Medulla oblongata (tissue), 1 donor: Measurements from ENCODE around the gene POLR2B.
A peak's percentile ranks its signal among the peaks of the same experiment; 100 is the strongest.
"Not testable (repeated sequence)": the region's sequence is repeated elsewhere in the genome, so short reads cannot be mapped to it uniquely, and the experiment has no call there.

Experiments used
- DNase-seq: peaks from one replicate; pipeline ENCODE4 v3.0.0-alpha.2; 2015; ENCODE audit errors: extremely low spot score

Gene POLR2B

DNA sequence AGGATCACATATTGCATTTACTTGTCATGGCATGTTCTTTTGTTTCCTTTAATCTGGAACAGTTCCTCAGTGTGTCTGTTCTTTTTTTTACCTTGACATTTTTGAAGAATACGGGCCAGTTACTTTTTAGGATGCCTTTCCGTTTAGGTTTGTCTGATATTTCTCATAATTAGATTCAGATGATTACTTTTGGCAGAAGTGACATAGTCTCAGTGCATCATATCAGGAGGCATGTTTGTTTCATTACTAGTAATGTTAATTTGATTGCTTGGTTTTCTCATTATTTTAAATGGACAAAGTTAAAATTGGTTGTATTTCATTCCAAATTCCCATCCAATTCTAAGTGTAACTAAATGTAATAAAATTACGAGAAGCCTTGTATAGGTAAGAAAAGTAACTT lies 8.3 kb downstream of the POLR2B start:
- no peak for DNase-seq

DNA sequence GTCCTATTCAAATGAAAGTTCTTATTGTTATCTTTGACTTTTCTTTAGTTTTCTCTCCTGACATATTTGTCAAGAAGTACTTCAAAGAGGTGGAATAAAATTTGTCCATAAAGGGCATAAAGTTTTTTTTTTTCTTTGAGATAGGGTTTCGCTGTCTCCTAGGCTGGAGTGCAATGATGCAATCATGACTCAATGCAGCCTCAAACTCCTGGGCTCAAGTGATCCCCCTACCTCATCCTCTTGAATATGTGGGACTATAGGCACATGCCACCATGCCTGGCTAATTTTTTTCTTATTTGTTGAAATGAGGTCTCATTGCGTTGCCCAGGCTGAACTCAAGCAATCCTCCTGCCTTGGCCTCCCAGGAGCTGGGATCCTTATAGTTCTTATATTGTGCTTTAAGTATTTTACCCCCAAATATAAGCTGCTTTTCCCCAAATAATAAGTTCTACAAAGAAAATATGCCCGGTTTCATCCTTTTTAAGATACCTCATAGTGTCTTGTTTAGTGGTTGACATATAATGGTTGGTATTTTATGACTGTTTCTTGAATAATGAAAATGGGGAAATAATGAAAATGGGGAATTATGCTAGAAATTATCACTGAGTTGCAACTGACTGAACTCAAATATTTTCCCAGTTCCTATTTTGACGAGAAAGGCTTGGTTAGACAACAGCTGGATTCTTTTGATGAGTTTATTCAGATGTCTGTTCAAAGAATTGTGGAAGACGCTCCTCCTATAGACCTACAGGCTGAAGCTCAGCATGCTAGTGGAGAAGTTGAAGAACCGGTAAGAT lies 11.6 kb downstream of the POLR2B start:
- DNase-seq = no peak

DNA sequence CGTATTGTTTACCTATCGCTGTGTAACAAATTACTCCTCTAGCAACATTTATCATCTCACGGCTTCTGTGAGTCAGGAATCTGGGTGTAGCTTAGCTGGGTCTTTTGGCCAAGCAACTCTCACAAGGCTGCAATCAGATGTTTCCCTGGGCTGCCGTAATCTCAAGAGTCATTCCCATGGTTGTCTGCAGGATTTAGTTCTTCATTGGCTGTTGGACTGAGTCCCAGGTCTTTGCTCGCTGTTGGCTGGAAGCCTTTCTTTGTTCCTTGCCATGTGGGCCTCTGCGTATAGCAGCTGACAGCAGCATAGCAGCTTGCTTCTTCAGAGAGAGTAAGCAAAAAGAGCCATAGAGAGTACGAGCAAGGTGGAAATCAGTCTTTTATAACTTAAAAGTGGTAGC lies 16.8 kb downstream of the POLR2B start:
- DNase-seq = peak; percentile 94

DNA sequence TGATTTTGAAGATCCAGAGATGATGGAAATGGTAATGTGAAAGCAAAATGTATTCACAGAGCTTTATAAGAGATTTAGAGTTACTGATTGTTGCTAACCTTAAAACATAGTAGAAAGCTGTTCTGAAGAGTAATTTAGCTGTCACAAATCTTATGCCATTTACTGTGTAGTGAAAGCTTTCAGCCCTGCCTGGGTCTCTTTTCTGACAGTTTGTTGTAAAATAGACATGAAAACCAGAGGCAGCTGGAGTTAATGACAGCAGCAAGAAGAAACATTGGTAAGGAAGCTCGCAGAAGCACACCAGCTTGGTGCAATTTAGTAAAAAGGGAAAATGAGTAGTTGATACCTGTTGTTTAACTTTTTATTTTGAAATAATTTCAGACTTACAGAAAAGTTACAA lies 21.1 kb downstream of the POLR2B start:
- no peak for DNase-seq

DNA sequence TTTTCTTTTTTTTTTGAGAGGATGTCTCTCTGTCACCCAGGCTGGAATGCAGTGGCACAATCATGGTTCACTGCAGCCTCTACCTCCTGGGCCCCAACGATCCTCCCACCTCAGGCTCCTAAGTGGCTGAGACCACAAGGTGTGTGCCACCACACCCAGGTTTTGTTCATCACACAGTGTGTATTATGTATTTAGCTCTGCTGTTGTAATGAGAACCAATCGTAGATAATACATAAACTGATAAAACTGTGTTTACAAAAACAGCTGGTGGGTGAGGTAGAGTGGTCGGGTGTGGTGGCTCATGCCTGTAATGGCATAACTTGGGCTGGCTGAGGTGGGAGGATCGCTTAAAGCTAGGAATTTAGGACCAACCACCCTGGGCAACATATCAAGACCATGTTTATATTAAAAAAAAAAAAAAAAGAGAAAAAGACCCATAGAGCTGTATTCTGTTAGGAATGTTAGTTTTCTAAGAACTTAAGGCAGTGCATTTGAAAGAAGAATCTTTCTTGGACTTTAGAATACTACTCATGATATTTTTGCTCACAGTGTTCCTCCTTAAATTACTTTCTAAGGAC lies 34.9 kb downstream of the POLR2B start:
- no peak for DNase-seq

DNA sequence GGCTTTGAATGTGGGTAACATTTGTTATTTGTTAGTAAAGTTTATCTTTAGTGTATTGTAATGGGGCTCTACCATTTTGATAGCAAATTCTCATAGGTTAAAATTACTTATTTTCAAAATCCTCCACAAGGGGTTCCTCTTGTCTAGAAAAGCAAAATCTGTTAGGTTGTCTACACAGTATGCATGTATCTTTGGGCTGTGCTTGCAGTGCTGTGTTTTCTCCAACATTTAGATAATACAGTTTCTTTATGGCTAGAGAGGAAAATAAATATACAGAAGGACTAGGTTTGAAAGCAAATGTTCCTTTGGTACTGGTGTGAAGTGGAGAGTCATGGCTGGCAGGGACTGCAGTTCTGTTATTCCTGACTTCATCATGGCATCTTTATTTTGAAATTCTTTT lies 40.3 kb downstream of the POLR2B start:
- no peak for DNase-seq

DNA sequence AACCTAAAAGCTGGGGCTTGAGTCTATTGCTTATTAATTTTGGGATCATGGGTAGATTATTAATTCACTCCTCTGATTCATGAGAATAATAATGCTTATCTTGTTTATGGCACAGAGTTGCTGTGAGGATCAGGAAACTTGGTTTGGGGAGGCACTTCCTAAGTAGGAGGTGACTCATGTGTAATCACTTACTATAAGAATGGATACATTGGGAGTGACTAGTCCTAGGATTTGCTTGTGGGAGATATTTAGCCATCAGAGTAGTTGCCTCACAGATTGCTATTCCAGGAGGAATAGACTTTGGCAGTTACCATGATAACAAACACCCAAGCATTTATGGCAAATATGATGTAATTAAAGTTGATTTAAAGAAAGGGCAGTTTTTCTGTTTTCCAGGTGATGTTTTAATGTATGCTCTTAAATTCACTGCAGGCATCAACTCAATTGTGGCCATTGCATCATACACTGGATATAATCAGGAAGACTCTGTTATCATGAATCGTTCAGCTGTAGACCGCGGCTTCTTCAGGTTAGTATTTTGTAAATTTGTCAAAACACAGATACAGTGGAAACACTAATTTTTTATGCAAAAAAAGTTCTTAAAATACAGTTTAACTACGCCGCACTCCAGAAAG lies 41.9 kb downstream of the POLR2B start:
- no peak for DNase-seq

DNA sequence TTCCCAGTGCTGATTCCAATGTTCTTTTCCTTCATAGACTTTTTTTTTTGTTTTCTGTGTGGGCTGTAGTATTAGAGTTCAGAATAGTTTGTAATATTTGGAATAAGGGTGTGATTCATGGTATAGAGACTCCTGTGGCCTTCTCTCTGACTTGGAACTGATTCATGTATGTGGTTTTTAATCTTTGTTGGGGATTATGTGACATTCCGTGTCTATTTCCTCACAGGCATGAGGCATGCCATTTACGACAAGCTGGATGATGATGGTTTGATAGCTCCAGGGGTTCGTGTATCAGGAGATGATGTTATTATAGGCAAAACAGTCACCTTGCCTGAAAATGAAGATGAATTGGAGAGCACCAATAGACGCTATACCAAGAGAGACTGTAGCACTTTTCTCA lies 44.4 kb downstream of the POLR2B start:
- no peak for DNase-seq

DNA sequence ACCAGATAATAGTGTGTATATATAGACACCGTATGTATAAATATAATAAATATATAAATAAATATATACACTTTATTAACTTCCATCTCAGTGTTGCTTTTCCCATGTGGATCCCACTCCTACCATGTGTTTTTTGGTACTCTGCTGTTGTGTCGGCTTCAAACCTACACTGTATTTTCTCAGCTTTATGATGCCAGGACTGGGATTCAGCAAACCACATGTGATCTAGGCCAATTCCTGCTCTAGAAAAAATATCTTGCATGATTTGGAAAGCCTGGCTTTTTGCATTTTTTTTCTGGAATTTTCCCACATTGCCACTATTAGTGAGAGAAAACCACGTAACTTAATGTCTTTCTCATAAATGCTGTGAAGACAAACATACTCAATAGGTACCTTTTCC lies 55.8 kb downstream of the POLR2B start:
- no peak for DNase-seq

DNA sequence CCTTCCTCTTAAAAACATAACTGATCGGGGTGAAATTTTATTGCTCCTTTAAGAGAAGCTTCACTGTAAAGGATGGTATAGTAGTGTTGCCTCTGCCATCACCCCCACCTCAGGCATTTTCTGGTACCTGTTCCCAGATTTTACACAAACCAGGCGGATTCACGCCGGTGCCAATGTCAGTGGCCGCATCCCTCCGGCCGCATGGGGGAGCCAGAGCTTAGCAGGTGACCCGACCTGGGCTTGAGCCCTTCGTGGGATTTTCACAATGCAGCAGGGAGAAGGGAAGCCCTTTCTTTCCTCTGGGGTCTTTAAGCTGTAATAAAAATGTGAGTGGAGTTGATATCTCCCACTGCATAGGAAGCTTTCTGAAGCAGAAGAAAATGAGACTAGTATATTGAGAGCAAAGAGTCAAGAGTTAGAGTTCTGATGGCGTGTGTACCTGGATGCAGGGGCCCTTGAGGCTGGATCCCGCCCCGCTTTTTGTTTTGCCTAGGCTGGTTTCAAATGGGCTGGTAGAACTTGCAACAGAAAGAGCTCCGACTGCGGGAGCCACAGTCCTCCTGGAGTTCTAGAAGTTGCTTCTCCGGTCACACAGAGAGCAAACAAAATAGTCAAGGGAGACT lies 59.4 kb downstream of the POLR2B start:
- peak; percentile 69 for DNase-seq

DNA sequence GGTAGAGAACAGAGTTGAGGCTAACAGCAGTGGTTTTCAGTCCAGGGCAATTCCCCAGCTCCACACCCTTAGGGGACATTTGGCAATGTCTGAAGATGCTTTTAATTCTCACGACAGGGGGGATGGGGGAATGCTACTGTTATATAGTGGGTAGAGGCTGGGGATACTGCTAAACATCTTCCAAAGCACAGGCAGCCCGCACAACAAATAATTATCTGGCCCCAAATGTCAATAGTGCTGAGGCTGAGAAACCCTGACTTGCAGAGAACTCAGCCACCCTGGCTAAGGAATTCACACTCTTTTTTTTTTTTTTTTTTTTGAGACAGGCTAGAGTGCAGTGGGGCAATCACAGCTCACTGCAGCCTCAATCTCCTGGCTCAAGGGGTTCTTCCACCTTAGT lies 60.6 kb downstream of the POLR2B start:
- no peak for DNase-seq

DNA sequence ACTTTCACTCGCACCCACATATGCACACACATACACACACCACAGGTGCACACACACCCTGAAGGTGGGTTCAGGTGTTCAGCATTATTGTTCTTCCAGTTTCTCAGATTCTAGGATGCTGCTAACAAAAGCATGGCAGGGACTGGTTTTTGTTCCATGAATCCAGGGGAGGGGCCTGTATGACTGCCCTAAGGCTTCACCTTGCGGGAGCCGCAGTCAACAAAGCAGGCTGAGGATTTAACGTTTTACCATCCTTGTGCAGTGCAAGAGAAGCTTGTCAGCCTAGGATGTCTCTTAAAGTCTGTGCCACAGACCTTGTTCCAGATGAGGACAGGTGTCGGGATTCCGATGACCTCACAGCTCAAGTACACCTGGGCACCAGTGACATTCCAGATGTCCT lies 61.8 kb downstream of the POLR2B start:
- no peak for DNase-seq

DNA sequence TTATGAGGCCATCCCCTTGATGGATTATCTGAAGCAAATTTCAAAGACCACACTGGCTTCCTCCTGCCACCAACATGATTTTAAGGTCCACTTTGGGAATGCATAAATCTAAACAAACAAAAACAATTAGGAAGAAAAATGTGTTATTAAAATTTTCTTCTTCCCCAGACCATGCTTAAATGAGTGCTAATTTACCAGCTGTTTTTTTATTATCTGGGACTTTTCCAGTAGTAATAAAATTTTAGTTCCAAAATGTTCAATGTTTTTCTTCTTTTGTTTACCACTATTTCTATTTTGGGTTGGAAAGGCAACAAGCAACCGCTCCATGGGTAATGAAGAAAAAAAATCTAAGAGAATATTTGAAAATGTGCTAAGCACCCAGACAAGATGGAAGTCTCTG lies 62.3 kb downstream of the POLR2B start:
- no peak for DNase-seq

DNA sequence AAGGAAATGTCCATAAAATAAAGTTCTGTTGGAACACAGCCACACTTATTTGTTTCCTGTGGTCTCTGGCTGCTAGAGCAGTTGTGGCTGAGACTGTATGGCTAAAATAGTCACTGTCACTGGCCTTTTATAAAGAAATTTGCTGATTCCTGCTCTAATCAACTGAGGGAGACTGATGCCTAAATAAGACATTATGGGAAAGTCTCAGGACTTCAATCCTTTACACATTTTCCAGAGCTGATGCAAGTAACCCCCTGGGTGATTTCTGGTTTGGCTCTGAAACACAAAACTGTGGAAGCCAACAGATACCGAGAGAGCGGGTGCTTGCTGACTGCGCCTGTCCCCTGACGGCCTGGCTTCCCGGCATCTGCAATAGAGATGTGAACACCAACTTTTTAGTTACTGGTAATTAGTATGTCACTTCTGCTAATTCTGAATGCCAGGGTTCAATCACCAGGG lies 64.0 kb downstream of the POLR2B start:
- DNase-seq = no peak

DNA sequence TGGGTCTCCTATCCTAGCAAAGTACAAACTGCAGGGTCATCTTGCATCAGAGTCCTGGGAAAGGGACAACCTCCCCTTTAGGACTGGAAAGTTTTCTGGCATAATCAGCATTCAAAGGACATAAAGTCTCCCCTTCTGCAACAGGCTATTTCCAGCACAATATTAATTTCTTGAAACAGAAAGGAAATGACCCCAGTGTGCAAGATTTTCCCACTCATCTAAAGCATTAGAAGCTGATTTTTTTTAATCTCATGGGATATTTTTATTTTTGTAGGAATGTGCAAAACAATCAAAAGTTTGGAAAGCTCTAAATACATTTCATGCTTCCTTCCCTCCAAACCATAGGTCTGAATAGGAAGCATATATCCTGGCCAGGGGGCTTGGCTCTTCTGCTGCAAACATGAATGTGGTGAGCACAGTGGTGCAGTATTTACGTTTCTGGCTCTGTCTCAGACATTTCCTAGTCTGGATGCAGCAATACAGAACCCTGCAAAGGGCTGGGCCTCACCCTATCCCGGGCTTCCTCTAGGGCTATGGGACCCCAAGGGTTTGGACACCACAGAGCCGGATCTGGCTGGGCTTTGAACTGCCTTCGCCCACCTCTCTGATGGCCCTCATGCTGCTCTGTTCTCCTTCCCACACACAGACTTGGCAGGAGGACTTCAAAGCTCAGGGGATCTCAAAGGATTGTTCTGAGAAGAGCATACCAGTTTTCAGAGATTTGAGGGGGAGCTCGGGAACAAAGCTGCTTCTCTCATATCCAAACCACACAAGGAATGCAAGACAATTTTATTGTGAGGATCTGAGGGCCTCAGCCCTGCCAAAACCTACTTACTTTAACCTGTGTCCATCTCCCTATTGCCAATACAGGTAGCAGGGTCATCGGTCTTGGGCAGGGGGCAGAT lies 64.9 kb downstream of the POLR2B start:
- DNase-seq = no peak

DNA sequence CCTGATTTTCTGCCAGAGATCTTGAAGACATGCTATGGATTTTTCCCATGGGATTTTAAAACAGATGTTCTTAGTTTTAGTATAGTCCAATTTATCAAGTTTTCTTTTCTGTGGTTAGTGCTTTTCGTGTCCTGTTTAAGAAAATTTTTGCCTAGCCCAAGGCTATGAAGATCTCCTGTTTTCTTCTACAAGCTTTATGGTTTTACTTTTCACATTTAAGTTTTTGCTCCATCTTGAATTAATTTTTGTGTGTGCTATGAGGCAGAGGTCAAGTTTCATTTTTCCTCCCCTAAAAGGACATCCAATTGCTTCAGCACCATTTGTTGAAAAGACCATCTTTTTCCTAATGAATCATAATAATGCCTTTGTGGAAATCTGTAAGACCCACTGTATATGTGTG lies 65.6 kb downstream of the POLR2B start:
- no peak for DNase-seq

DNA sequence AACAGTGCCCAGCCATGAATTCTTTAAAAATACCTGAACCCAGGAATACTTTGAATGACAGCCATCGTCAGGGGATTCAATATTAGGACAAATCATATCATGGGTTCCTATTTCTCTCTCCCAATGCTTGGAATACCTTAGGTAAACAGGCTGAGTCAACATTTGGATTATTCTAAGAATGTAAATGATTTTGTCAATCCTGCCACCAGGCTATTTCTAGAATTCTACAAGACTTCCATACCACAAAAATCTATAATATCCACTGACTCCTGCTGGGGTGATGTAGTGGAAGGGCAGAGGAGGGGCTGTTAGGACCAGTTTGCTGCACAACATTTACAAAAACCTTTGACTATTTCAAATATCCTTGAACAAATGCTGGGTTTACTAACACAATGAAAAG lies 66.3 kb downstream of the POLR2B start:
- no peak for DNase-seq

DNA sequence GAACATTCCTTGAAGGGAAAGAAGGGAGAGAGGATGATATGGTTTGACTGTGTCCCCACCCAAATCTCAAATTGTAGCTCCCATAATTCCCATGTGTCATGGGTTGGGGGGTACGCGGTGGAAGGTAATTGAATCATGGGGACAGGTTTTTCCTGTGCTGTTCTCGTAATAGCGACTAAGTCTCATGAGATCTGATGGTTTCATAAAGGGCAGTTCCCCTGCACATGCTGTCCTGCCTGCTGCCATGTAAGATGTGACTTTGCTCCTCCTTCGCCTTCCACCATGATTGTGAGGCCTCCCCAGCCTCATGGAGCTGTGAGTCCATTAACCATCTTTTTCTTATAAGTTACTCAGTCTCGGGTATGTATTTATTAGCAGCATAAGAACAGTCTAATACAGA lies 68.3 kb downstream of the POLR2B start:
- not testable (repeated sequence) for DNase-seq

DNA sequence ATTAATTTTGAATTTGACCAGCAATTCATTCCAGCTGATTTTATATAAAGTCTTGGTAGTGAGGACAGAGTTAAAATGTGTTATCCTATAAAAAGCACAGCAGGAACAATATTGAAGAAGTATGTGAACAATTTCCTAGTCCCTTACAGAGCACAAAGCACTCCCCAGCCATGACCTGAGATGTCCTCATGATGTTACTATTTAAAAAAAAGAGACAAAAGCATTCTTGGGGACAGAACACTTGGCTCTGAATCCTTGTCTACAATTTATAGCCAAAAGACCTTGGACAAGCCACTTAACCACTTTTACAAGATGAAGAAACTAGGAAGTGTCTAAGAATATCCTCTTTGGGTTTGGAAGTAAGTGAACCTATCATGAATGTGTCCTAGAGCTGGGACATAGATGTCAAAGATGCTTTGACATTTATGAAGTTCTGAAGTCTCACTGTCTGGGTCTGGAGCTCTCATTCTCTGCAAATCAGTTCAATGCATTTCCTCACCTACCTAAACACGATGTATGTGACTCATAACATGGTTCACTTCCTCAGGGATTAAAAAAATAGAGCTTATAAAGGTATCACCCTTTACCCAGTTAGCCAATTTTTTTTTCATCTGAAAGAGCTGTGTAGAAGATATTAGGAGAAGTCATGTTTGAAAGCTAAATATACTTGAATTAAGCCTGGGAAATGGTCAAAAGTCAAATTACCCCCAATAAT lies 70.1 kb downstream of the POLR2B start:
- no peak for DNase-seq

DNA sequence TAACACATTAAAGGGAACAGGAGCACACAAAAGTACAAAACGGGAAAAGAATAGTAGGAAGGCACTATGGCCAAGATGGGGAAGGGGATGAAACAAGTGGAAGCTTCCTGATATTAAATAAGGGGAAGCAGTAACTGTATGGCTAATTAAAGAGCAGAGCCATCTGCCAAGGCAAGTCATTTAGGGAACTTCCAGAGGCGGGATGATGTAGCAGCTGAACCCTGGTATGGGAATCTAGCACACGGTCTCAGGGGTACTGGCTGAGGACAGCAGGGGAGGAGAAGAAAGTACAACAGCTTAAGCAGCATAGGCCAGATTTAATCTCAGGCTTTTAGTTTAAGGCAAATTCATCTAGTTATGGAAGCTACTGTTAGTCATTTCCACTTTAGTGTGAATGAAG lies 72.4 kb downstream of the POLR2B start:
- peak; percentile 44 for DNase-seq

DNA sequence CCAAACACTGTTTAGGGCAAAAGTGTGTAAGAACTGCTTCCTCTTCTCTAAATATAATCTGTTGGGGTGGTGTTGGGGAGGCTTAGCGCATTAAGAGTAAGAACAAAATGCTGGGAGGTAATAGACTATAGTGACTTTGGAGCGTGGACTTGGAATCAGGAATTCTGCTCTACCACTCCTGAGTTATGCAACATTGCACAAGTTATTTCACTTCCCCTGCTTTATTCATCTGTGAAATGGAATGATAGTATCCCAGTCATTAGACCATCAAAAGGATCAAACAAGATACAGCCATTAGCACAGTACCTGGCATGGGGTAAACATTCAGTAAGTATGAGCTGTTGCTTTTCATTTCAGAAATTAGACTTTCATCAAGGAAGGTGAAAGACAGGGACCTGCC lies 72.8 kb downstream of the POLR2B start:
- no peak for DNase-seq
